Endothelial cell of umbilical vein (primary cell): Measurements from ENCODE around the gene RGL4.

Experiments used
- EZH2 ChIP-seq: IDR thresholded peaks from 2 replicates; pipeline ENCODE4 v1.6.1; 2012; ENCODE audit warnings: borderline replicate concordance, low read depth, mild to moderate bottlenecking, moderate library complexity, low read length, inconsistent platforms; ENCODE audit not compliant: severe bottlenecking
- GATA2 ChIP-seq: IDR thresholded peaks from 2 replicates; pipeline ENCODE4 v1.7.0; 2011; ENCODE audit warnings: low read depth, mild to moderate bottlenecking, moderate library complexity, mixed read lengths, low read length; ENCODE audit not compliant: insufficient read length, insufficient read depth
- JUN ChIP-seq: IDR thresholded peaks from 2 replicates; pipeline ENCODE4 v1.6.1; 2011; ENCODE audit warnings: borderline replicate concordance, low read depth; ENCODE audit not compliant: insufficient read length, insufficient read depth
- MYC ChIP-seq: IDR thresholded peaks from one replicate; pipeline ENCODE4 v1.6.1; 2011; ENCODE audit warnings: mild to moderate bottlenecking, low read depth, low read length
- POLR2A ChIP-seq: IDR thresholded peaks from 2 replicates; pipeline ENCODE4 v1.6.1; 2012; ENCODE audit warnings: low read depth, mild to moderate bottlenecking, control low read depth, low read length
- POLR2AphosphoS5 ChIP-seq: IDR thresholded peaks from 2 replicates; pipeline ENCODE4 v1.6.1; 2012; ENCODE audit warnings: low read depth, mild to moderate bottlenecking, control low read depth, low read length, moderate library complexity; ENCODE audit not compliant: insufficient read depth
- TF ChIP-seq, protein P1 (sequence below), 2 donors: IDR thresholded peaks; 1 replicate in 1 of 2; 2 replicates in 1 of 2; pipeline ENCODE4 v1.5.1; 2011; ENCODE audit warnings: low read length in 2 of 2, mild to moderate bottlenecking in 2 of 2, moderate library complexity in 2 of 2, control low read depth in 1 of 2, inconsistent platforms in 1 of 2, low read depth in 1 of 2; ENCODE audit not compliant: insufficient read depth in 1 of 2; ENCODE audit errors: extremely low read depth in 1 of 2
- TF ChIP-seq, protein P2 (sequence below): IDR thresholded peaks from 2 replicates; pipeline ENCODE4 v1.6.1; 2011; ENCODE audit not compliant: insufficient read depth, insufficient read length

GRCh38 chr22:23713696-23714595 lies 23.1 kb downstream of the RGL4 start:
- TF ChIP-seq, protein P1, sequence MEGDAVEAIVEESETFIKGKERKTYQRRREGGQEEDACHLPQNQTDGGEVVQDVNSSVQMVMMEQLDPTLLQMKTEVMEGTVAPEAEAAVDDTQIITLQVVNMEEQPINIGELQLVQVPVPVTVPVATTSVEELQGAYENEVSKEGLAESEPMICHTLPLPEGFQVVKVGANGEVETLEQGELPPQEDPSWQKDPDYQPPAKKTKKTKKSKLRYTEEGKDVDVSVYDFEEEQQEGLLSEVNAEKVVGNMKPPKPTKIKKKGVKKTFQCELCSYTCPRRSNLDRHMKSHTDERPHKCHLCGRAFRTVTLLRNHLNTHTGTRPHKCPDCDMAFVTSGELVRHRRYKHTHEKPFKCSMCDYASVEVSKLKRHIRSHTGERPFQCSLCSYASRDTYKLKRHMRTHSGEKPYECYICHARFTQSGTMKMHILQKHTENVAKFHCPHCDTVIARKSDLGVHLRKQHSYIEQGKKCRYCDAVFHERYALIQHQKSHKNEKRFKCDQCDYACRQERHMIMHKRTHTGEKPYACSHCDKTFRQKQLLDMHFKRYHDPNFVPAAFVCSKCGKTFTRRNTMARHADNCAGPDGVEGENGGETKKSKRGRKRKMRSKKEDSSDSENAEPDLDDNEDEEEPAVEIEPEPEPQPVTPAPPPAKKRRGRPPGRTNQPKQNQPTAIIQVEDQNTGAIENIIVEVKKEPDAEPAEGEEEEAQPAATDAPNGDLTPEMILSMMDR (IDR thresholded peaks at IDR 0.05; ENCODE audit: extremely low read depth in 1 of 2, insufficient read depth in 1 of 2, low read depth in 1 of 2, low read length in 2 of 2), result no peak
- no peak for TF ChIP-seq POLR2A
- TF ChIP-seq JUN, result no peak
- no peak for TF ChIP-seq EZH2
- TF ChIP-seq POLR2AphosphoS5, result no peak
- TF ChIP-seq MYC, result no peak
- TF ChIP-seq GATA2, result no peak
- TF ChIP-seq, protein P2, sequence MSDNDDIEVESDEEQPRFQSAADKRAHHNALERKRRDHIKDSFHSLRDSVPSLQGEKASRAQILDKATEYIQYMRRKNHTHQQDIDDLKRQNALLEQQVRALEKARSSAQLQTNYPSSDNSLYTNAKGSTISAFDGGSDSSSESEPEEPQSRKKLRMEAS, result no peak
